HCT116 (cell line): ENCODE results near the gene AMER1. TPM values are rescaled to one million over a fixed set of nuclear protein-coding genes. Genes with fewer than 3 reads are reported as not detected.

ENCODE experiments used
- ATAC-seq: fragments of 200-7000 bp; cut with Tn5 transposase; 2 replicates; pipeline ENCODE4 v1.9.1; 2020; ENCODE audit warnings: mild to moderate bottlenecking, moderate library complexity
- BruUV-seq: library from RNA; stranded (reverse); fragments of 400-500 nt; replicated peaks from 2 replicates; lab custom pipeline; 2021; lab: Mats Ljungman, UMichigan
- CTCF ChIA-PET: fragments of 300-600 bp; sonication (Branson Sonifier 250); formaldehyde crosslinking; loops from one replicate; lab custom pipeline; 2021; ENCODE audit warnings: antibody characterized with exemption; lab: Charles Lee
- POLR2A ChIA-PET: fragments of 300-600, 350-600 bp; sonication (Branson Sonifier 250); formaldehyde crosslinking; loops from one replicate; lab custom pipeline; 2021; ENCODE audit warnings: antibody characterized with exemption; lab: Charles Lee
- RAD21 ChIA-PET, 2 experiments: fragments of 300-600 bp; sonication (Branson Sonifier 250); formaldehyde crosslinking; loops; one replicate each; lab custom pipeline; 2023; ENCODE audit warnings: low total read pairs in 2 of 2; ENCODE audit not compliant: uncharacterized antibody in 2 of 2, unreplicated experiment in 2 of 2, low non-redundant PET in 1 of 2; lab: Charles Lee
- DNase-seq: peaks from one replicate; pipeline ENCODE4 v3.0.0-alpha.2; 2010; ENCODE audit warnings: low read depth, low spot score
- H2AFZ ChIP-seq: fragments of 200-600 bp; shearing (Covaris generic), sonication (generic); 2 replicates; pipeline ENCODE4 v1.6.1; 2017; ENCODE audit warnings: low read depth, mixed run types, mixed read lengths, antibody characterized with exemption, low read length; ENCODE audit not compliant: poor library complexity, severe bottlenecking
- H3K27ac ChIP-seq: 2 replicates; pipeline ENCODE4 v1.5.1; 2012; ENCODE audit warnings: low read depth, low read length
- H3K27me3 ChIP-seq: fragments of 200-600 bp; sonication (generic); 2 replicates; pipeline ENCODE4 v1.6.1; 2016; ENCODE audit warnings: mixed run types, low read length, mixed read lengths; ENCODE audit not compliant: insufficient read depth
- H3K36me3 ChIP-seq, 2 experiments: fragments of 200-500 bp in 1 of 2; fragments of 200-600 bp in 1 of 2; sonication (Bioruptor generic) in 1 of 2; sonication (generic) in 1 of 2; 2 replicates each; pipeline versions ENCODE4 v1.5.1 to v1.6.1; 2014 to 2016; ENCODE audit warnings: low read length in 2 of 2, inconsistent platforms in 1 of 2, mixed read lengths in 1 of 2, mixed run types in 1 of 2; ENCODE audit not compliant: insufficient read depth in 2 of 2, control insufficient read depth in 1 of 2
- H3K4me1 ChIP-seq, 2 experiments: fragments of 200-600 bp in 1 of 2; sonication (generic) in 1 of 2; 2 replicates each; pipeline versions ENCODE4 v1.5.1 to v1.6.1; 2012 to 2017; ENCODE audit warnings: low read length in 2 of 2, inconsistent platforms in 1 of 2, mild to moderate bottlenecking in 1 of 2, mixed read lengths in 1 of 2, mixed run types in 1 of 2, moderate library complexity in 1 of 2; ENCODE audit not compliant: insufficient read depth in 2 of 2, control insufficient read depth in 1 of 2
- H3K4me2 ChIP-seq: fragments of 200-600 bp; sonication (generic); 2 replicates; pipeline ENCODE4 v1.6.1; 2017; ENCODE audit warnings: mixed run types, low read length, mixed read lengths
- H3K4me3 ChIP-seq, 2 experiments: fragments of 200-600 bp in 1 of 2; sonication (generic) in 1 of 2; replicated peaks in 1 of 2; 2 replicates each; pipeline ENCODE4 v1.5.1; 2011 to 2016; ENCODE audit warnings: low read length in 2 of 2, control low read depth in 1 of 2, low read depth in 1 of 2, mild to moderate bottlenecking in 1 of 2, mixed read lengths in 1 of 2, mixed run types in 1 of 2
- H3K79me2 ChIP-seq: fragments of 200-600 bp; sonication (generic); 2 replicates; pipeline ENCODE4 v1.6.1; 2017; ENCODE audit warnings: mild to moderate bottlenecking, mixed run types, low read length, moderate library complexity, mixed read lengths; ENCODE audit not compliant: insufficient read depth
- H3K9ac ChIP-seq: fragments of 200-600 bp; sonication (generic); 2 replicates; pipeline ENCODE4 v1.6.1; 2016; ENCODE audit warnings: low read length, mixed read lengths
- H3K9me2 ChIP-seq: fragments of 200-600 bp; sonication (generic), shearing (Covaris generic); 2 replicates; pipeline ENCODE4 v1.6.1; 2017; ENCODE audit warnings: mixed run types, mild to moderate bottlenecking, moderate library complexity; ENCODE audit not compliant: insufficient read depth
- H3K9me3 ChIP-seq, 2 experiments: fragments of 200-500 bp in 1 of 2; fragments of 200-600 bp in 1 of 2; sonication (Bioruptor generic) in 1 of 2; sonication (generic) in 1 of 2; 2 replicates each; pipeline ENCODE4 v1.6.1; 2014 to 2017; ENCODE audit warnings: low read length in 2 of 2, mixed read lengths in 2 of 2, inconsistent platforms in 1 of 2, low read depth in 1 of 2, mild to moderate bottlenecking in 1 of 2, mixed run types in 1 of 2, moderate library complexity in 1 of 2; ENCODE audit not compliant: control insufficient read depth in 1 of 2, insufficient read depth in 1 of 2
- H4K20me1 ChIP-seq: fragments of 200-600 bp; sonication (generic), shearing (Covaris generic); 2 replicates; pipeline ENCODE4 v1.6.1; 2017; ENCODE audit warnings: mixed run types, mild to moderate bottlenecking, moderate library complexity; ENCODE audit not compliant: insufficient read depth
- ATF3 ChIP-seq: IDR thresholded peaks from 2 replicates; pipeline ENCODE4 v1.6.1; 2012
- EGR1 ChIP-seq: IDR thresholded peaks from 2 replicates; pipeline ENCODE4 v1.6.1; 2012; ENCODE audit warnings: low read depth
- ELF1 ChIP-seq: IDR thresholded peaks from 2 replicates; pipeline ENCODE4 v1.6.1; 2012; ENCODE audit warnings: low read depth, borderline replicate concordance
- JUND ChIP-seq: IDR thresholded peaks from 2 replicates; pipeline ENCODE4 v1.6.1; 2012
- RAD21 ChIP-seq: IDR thresholded peaks from 2 replicates; pipeline ENCODE4 v1.6.1; 2012; ENCODE audit warnings: low read depth, mild to moderate bottlenecking
- SIN3A ChIP-seq: IDR thresholded peaks from 2 replicates; pipeline ENCODE4 v1.6.1; 2012; ENCODE audit warnings: low read depth
- ZFX ChIP-seq: fragments of 450-650 bp; IDR thresholded peaks from 2 replicates; pipeline ENCODE4 v1.6.1; 2017
- intact Hi-C: fragments of 100-400 bp; cut with micrococcal nuclease; formaldehyde crosslinking; loops from 2 replicates; pipeline ENCODE4 v1.10.0; 2022
- total RNA-seq: library from RNA; stranded (reverse); gene quantifications from one replicate; pipeline ENCODE4 v1.2.1, GENCODE V29; 2021; ENCODE audit not compliant: unreplicated experiment
- TF ChIP-seq, protein P1 (sequence below): IDR thresholded peaks from 2 replicates; pipeline ENCODE4 v1.6.1; 2012; ENCODE audit warnings: low read depth

Gene AMER1
- total RNA-seq, 1 experiment from 2014 or later, result 2.8 TPM

DNA sequence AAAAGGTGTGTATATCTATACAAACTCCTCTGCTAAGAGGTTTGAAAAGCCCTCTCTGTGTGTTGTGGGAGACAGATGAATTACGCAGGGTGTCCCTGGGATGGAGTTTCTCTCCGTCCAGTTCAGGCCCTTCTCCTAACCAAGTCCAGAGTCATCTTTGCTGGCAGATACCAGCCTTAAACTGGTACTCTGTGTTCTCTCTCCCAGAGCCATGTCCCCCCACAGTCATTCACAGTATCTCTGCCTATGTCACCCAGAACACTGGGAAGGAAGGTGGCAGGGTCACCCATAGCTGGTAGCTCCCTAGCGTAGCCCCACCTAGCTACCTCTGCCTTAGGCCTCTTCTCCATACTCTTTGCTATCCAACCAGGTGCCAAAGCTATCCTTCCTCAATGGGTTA is 8.9 kb downstream of the AMER1 start (continued):
- TF ChIP-seq, protein P1, sequence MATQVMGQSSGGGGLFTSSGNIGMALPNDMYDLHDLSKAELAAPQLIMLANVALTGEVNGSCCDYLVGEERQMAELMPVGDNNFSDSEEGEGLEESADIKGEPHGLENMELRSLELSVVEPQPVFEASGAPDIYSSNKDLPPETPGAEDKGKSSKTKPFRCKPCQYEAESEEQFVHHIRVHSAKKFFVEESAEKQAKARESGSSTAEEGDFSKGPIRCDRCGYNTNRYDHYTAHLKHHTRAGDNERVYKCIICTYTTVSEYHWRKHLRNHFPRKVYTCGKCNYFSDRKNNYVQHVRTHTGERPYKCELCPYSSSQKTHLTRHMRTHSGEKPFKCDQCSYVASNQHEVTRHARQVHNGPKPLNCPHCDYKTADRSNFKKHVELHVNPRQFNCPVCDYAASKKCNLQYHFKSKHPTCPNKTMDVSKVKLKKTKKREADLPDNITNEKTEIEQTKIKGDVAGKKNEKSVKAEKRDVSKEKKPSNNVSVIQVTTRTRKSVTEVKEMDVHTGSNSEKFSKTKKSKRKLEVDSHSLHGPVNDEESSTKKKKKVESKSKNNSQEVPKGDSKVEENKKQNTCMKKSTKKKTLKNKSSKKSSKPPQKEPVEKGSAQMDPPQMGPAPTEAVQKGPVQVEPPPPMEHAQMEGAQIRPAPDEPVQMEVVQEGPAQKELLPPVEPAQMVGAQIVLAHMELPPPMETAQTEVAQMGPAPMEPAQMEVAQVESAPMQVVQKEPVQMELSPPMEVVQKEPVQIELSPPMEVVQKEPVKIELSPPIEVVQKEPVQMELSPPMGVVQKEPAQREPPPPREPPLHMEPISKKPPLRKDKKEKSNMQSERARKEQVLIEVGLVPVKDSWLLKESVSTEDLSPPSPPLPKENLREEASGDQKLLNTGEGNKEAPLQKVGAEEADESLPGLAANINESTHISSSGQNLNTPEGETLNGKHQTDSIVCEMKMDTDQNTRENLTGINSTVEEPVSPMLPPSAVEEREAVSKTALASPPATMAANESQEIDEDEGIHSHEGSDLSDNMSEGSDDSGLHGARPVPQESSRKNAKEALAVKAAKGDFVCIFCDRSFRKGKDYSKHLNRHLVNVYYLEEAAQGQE, result no peak

GRCh38 chrX:64195862-64196261 is 9.6 kb downstream of the AMER1 start:
- DNase-seq (no peak), ATAC-seq (no peak)
- no peak overlapping the region for H2AFZ ChIP-seq
- no peak overlapping the region for H3K4me2 ChIP-seq
- CTCF ChIA-PET, result no interaction called here
- no peaks in the 10 kb centered on the region for H3K9me3 ChIP-seq
- H4K20me1 ChIP-seq, result no peaks in the 10 kb centered on the region
- H3K79me2 ChIP-seq, result no peaks in the 10 kb centered on the region
- RAD21 ChIA-PET, result no interaction called here
- BruUV-seq, result no TSS peak
- intact Hi-C loops, result no loop called here
- H3K9ac ChIP-seq, result no peak overlapping the region
- no peak overlapping the region for H3K27ac ChIP-seq
- no peaks in the 10 kb centered on the region for H3K9me2 ChIP-seq
- POLR2A ChIA-PET, result no interaction called here
- H3K4me1 ChIP-seq, result no peaks in the 10 kb centered on the region
- no peak for TF ChIP-seq ELF1
- TF ChIP-seq, protein P1, result no peak
- TF ChIP-seq SIN3A, result no peak
- TF ChIP-seq ATF3, result no peak
- no peak for TF ChIP-seq JUND
- no peak for TF ChIP-seq ZFX
- TF ChIP-seq EGR1, result no peak
- TF ChIP-seq RAD21, result no peak
- H3K36me3 ChIP-seq, result no peaks in the 10 kb centered on the region
- H3K27me3 ChIP-seq, result no peaks in the 10 kb centered on the region
- no peak overlapping the region for H3K4me3 ChIP-seq
